Heart left ventricle (tissue), 13 donors: ENCODE results near the gene RHBDF2.

ENCODE experiments used
- CTCF ChIP-seq, 12 donors: fragments of 200-600 bp; sonication (generic) in 4 of 12; IDR thresholded peaks; one replicate each; pipeline versions ENCODE4 v1.5.0 to v1.8.0; 2018 to 2022; ENCODE audit warnings: antibody characterized with exemption in 12 of 12, mild to moderate bottlenecking in 5 of 12
- POLR2A ChIP-seq, 2 donors: fragments of 450-650 bp; IDR thresholded peaks; one replicate each; pipeline ENCODE4 v1.6.1; 2017; ENCODE audit warnings: antibody characterized with exemption in 2 of 2, mild to moderate bottlenecking in 2 of 2, moderate library complexity in 2 of 2
- donor health status: ischemic (EF 13 %, LVEDD 7.1; RV severe dilation, severe dysfunction).
- donor health status: DM: no; HTN: yes; CAD: no.
- donor health status: DM: no; HTN: no; CAD: no.
- donor health status: ischemic (EF 25% LVEDD 6.9; RV normal size, moderate dysfunction).
- donor health status: ischemic (EF 25% LVEDD 5.7; RV mildly dilated, moderate dysfunction).
- donor health status: ischemic (EF 35%, LVEDD 5.7; RV mildly dilated, moderate dysfunction).
- donor health status: nonischemic (EF 11% LVEDD 7.7; RV severe dilation, severe dysfunction).
- donor health status: DM: yes; HTN: yes; CAD: no.
- donor health status: PGD.
- donor health status: ischemic (EF 29% LVEDD 5.4; RV normal size, mild dysfunction).
- donor health status: nonischemic (EF 23%, LVEDD 6.1; RV moderate dilation, normal function).

GRCh38 chr17:76461765-76462555 lies 39.3 kb downstream of the RHBDF2 start:
- no peak for TF ChIP-seq CTCF (IDR thresholded peaks at IDR 0.05)
- no peak for TF ChIP-seq POLR2A (IDR thresholded peaks at IDR 0.05)
